NT2/D1 (cell line): ENCODE measurements around the gene SLC9A7.

Source experiments
- DNase-seq: peaks from one replicate; pipeline ENCODE4 v3.0.0-alpha.2; 2011; ENCODE audit warnings: low read depth, low spot score
- H3K27me3 ChIP-seq: 2 replicates; pipeline ENCODE4 v1.6.0; 2011; ENCODE audit warnings: mild to moderate bottlenecking; ENCODE audit not compliant: insufficient read length, insufficient read depth
- H3K36me3 ChIP-seq: 2 replicates; pipeline ENCODE4 v1.6.1; 2011; ENCODE audit warnings: mild to moderate bottlenecking, low read length, mixed read lengths; ENCODE audit not compliant: insufficient read depth, insufficient read length
- H3K4me1 ChIP-seq: 2 replicates; pipeline ENCODE4 v1.5.1; 2011; ENCODE audit not compliant: insufficient read depth, insufficient read length
- H3K4me3 ChIP-seq: 2 replicates; pipeline ENCODE4 v1.5.1; 2011; ENCODE audit warnings: low read depth; ENCODE audit not compliant: insufficient read length
- H3K9ac ChIP-seq: 2 replicates; pipeline ENCODE4 v1.6.0; 2011; ENCODE audit warnings: low read depth; ENCODE audit not compliant: insufficient read length
- H3K9me3 ChIP-seq: 2 replicates; pipeline ENCODE4 v1.5.1; 2011; ENCODE audit warnings: mild to moderate bottlenecking, low read length; ENCODE audit not compliant: insufficient read depth
- SUZ12 ChIP-seq: IDR thresholded peaks from 2 replicates; pipeline ENCODE4 v1.6.1; 2011; ENCODE audit not compliant: insufficient read length, insufficient read depth; ENCODE audit errors: extremely low read depth
- YY1 ChIP-seq: IDR thresholded peaks from 2 replicates; pipeline ENCODE4 v1.6.1; 2011; ENCODE audit not compliant: insufficient read length, insufficient read depth
- ZNF274 ChIP-seq: IDR thresholded peaks from 2 replicates; pipeline ENCODE4 v1.6.1; 2011; ENCODE audit warnings: mild to moderate bottlenecking, low read depth, low read length

The SLC9A7 gene

GRCh38 chrX:46754036-46754435 is 4.9 kb downstream of the SLC9A7 start:
- no peaks in the 10 kb centered on the region for H3K36me3 ChIP-seq
- no peak overlapping the region for H3K9ac ChIP-seq
- no peaks in the 10 kb centered on the region for H3K9me3 ChIP-seq
- peaks cover 4% of the 10 kb centered on the region for H3K4me1 ChIP-seq
- no peak overlapping the region for H3K4me3 ChIP-seq
- no peak for DNase-seq
- H3K27me3 ChIP-seq: peaks cover 6% of the 10 kb centered on the region
- TF ChIP-seq ZNF274: no peak
- no peak for TF ChIP-seq YY1
- no peak for TF ChIP-seq SUZ12

- H3K36me3 ChIP-seq: no peaks in the 10 kb centered on the region
- H3K9ac ChIP-seq: no peak overlapping the region
- H3K27me3 ChIP-seq: no peaks in the 10 kb centered on the region
- no peaks in the 10 kb centered on the region for H3K4me1 ChIP-seq
- DNase-seq: no peak
- no peak overlapping the region for H3K4me3 ChIP-seq
- no peaks in the 10 kb centered on the region for H3K9me3 ChIP-seq
- TF ChIP-seq SUZ12 (no peak), ZNF274 (no peak), YY1 (no peak)
These were observed 8.0 kb downstream of the SLC9A7 start for GRCh38 chrX:46750889-46751288.

DNA sequence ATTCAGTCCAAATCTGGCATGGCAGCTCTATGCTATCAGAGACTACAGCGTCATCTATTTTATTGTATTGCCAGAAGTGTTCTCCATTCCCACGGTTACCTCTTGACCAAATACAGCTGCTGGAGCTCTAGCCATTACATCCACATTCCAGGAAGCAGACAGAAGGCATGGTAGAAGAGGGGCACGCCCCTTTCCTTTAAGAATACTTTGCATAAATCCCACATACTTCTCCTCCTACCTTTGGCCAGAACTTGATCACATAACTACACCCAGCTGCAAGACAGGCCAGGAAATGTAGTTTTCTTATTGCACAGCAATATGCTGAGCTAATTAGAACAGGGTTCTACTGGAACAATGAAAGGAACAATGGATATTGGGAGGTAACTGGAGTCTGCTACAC is 14.9 kb downstream of the SLC9A7 start:
- Histone ChIP-seq H3K36me3 (no peaks in the 10 kb centered on the region), H3K9ac (no peak overlapping the region), H3K4me3 (no peak overlapping the region), H3K27me3 (no peaks in the 10 kb centered on the region), H3K9me3 (no peaks in the 10 kb centered on the region; the same call in 1 of the 2 replicates), H3K4me1 (no peaks in the 10 kb centered on the region)
- TF ChIP-seq YY1 (no peak), ZNF274 (no peak), SUZ12 (no peak)
- DNase-seq: no peak

- DNase-seq: no peak
- no peaks in the 10 kb centered on the region for H3K4me1 ChIP-seq
- TF ChIP-seq ZNF274 (no peak), YY1 (no peak), SUZ12 (no peak)
- no peaks in the 10 kb centered on the region for H3K36me3 ChIP-seq
- no peak overlapping the region for H3K4me3 ChIP-seq
- no peak overlapping the region for H3K9ac ChIP-seq
- no peaks in the 10 kb centered on the region for H3K27me3 ChIP-seq
- no peaks in the 10 kb centered on the region; the same call in 1 of the 2 replicates for H3K9me3 ChIP-seq
These were observed 15.9 kb downstream of the SLC9A7 start for GRCh38 chrX:46743046-46743445.

GRCh38 chrX:46739736-46740135 is 19.2 kb downstream of the SLC9A7 start:
- no peak overlapping the region for H3K9ac ChIP-seq
- no peak overlapping the region for H3K4me3 ChIP-seq
- TF ChIP-seq YY1: no peak
- peaks cover 29% of the 10 kb centered on the region for H3K9me3 ChIP-seq
- no peaks in the 10 kb centered on the region for H3K27me3 ChIP-seq
- H3K4me1 ChIP-seq: no peaks in the 10 kb centered on the region
- no peaks in the 10 kb centered on the region for H3K36me3 ChIP-seq
- no peak for DNase-seq

DNA sequence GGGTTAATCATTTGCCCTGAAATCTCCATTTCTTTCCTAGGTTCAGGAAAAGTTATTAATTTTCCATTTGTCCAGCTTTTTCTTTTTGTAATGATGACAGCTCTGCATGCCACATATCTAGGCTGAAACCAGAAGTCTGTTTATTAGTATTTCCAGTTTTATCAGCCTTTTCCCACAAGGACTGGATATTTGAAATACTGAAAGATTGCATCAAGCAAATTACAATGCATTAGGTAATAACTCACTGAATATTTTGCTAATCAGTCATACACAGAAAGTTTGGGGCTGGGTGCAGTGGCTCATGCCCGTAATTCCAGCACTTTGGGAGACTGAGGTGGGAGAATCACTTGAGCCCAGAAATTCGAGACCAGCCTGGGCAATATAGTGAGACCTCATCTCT is 21.5 kb downstream of the SLC9A7 start:
- no peak for TF ChIP-seq ZNF274
- no peak for TF ChIP-seq YY1
- TF ChIP-seq SUZ12: no peak
- no peaks in the 10 kb centered on the region for H3K27me3 ChIP-seq
- no peaks in the 10 kb centered on the region for H3K36me3 ChIP-seq
- DNase-seq: no peak
- no peak overlapping the region for H3K9ac ChIP-seq
- H3K9me3 ChIP-seq: peaks cover 29% of the 10 kb centered on the region
- no peaks in the 10 kb centered on the region for H3K4me1 ChIP-seq
- H3K4me3 ChIP-seq: no peak overlapping the region

DNA sequence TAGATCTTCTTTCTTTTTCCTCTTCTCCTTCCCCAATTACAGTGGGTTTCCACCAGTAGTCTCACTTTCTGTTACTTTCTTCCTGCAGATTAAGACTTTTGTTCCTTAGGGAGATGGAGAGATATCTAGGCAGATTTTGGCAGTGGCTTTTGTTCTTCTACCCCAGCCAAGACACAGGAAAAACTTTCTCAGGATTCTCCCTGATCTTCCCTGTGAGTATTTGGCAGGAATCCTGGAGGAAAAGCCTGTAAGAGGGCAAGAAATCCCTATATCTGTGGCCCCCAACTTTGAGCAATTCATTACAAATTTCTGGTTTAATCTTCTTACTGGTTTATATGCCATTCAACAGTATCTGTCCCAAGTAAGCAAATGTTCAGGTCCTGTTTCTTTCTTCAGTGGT is 21.9 kb downstream of the SLC9A7 start:
- no peaks in the 10 kb centered on the region for H3K4me1 ChIP-seq
- no peaks in the 10 kb centered on the region for H3K27me3 ChIP-seq
- H3K9me3 ChIP-seq: peaks cover 29% of the 10 kb centered on the region
- TF ChIP-seq SUZ12 (no peak), YY1 (no peak), ZNF274 (no peak)
- H3K9ac ChIP-seq: no peak overlapping the region
- no peak overlapping the region for H3K4me3 ChIP-seq
- H3K36me3 ChIP-seq: no peaks in the 10 kb centered on the region
- DNase-seq: no peak

- no peak for TF ChIP-seq ZNF274
- TF ChIP-seq SUZ12: no peak
- no peak for TF ChIP-seq YY1
These were observed 23.3 kb downstream of the SLC9A7 start for GRCh38 chrX:46735622-46736021.

More at GRCh38 chrX:46735622-46736021, 23.3 kb downstream of the SLC9A7 start:
- no peaks in the 10 kb centered on the region for H3K36me3 ChIP-seq
- no peak for DNase-seq
- H3K9ac ChIP-seq: no peak overlapping the region
- no peak overlapping the region for H3K4me3 ChIP-seq
- no peaks in the 10 kb centered on the region for H3K4me1 ChIP-seq
- H3K9me3 ChIP-seq: peaks cover 29% of the 10 kb centered on the region
- H3K27me3 ChIP-seq: no peaks in the 10 kb centered on the region
